Measurements from ENCODE around the gene SEPTIN10.

The SEPTIN10 gene

DNA sequence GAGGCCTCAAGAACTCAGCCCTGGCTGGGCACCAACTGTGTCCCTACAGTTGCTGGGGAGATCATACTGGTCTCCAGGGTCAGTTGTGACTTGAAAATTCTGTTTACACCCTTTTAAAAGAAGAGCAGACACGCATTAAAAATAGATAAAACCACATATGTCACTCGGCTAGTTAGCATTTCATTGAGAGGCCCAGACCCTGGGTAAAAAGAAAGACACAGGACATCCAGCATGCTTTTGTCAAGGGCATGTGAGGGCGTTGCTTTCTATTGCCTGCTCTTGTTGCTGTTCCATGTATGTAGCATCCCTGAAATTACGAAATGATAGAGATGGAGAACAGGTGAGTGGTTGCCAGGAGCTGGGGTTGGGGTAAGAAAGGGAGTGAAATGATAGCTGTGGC lies 94.3 kb downstream of the SEPTIN10 start:
- no peaks in the 10 kb centered on the region for H3K4me1 ChIP-seq (ENCODE audit: control insufficient read depth, insufficient read depth, low read length)
- POLR2A ChIA-PET = no interaction called here
- TF ChIP-seq, protein P1, sequence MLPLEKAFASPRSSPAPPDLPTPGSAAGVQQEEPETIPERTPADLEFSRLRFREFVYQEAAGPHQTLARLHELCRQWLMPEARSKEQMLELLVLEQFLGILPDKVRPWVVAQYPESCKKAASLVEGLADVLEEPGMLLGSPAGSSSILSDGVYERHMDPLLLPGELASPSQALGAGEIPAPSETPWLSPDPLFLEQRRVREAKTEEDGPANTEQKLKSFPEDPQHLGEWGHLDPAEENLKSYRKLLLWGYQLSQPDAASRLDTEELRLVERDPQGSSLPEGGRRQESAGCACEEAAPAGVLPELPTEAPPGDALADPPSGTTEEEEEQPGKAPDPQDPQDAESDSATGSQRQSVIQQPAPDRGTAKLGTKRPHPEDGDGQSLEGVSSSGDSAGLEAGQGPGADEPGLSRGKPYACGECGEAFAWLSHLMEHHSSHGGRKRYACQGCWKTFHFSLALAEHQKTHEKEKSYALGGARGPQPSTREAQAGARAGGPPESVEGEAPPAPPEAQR (tag by site-specific recombination; IDR thresholded peaks at IDR 0.05) = no peak
- TF ChIP-seq SCRT2 (tag by site-specific recombination; IDR thresholded peaks at IDR 0.05) (no peak), YY1 (tag by site-specific recombination; IDR thresholded peaks at IDR 0.05) (no peak), ZNF23 (tag by site-specific recombination; IDR thresholded peaks at IDR 0.05; ENCODE audit: borderline replicate concordance) (no peak), ZNF768 (tag by site-specific recombination; IDR thresholded peaks at IDR 0.05) (no peak), PATZ1 (tag by site-specific recombination; IDR thresholded peaks at IDR 0.05) (no peak), ZNF747 (tag by site-specific recombination; IDR thresholded peaks at IDR 0.05) (no peak), ZSCAN23 (tag by site-specific recombination; IDR thresholded peaks at IDR 0.05) (no peak), WT1 (tag by site-specific recombination; IDR thresholded peaks at IDR 0.05) (no peak), ZBTB49 (tag by site-specific recombination; IDR thresholded peaks at IDR 0.05; ENCODE audit: low read depth) (no peak), HOXD13 (CRISPR knock-in tag; IDR thresholded peaks at IDR 0.05; ENCODE audit: borderline replicate concordance) (no peak), ZNF521 (tag by site-specific recombination; IDR thresholded peaks at IDR 0.05) (no peak), SCRT1 (tag by site-specific recombination; IDR thresholded peaks at IDR 0.05; ENCODE audit: borderline replicate concordance) (no peak), ZNF639 (tag by site-specific recombination; IDR thresholded peaks at IDR 0.05) (no peak), ZBTB8A (tag by site-specific recombination; IDR thresholded peaks at IDR 0.05) (no peak), ZNF354C (tag by site-specific recombination; IDR thresholded peaks at IDR 0.05; ENCODE audit: borderline replicate concordance, low read depth) (no peak), BCL11B (tag by site-specific recombination; IDR thresholded peaks at IDR 0.05; ENCODE audit: low read depth) (no peak), ZSCAN5A (tag by site-specific recombination; IDR thresholded peaks at IDR 0.05) (no peak), ZNF624 (tag by site-specific recombination; IDR thresholded peaks at IDR 0.05) (no peak)
- TF ChIP-seq, protein P2, sequence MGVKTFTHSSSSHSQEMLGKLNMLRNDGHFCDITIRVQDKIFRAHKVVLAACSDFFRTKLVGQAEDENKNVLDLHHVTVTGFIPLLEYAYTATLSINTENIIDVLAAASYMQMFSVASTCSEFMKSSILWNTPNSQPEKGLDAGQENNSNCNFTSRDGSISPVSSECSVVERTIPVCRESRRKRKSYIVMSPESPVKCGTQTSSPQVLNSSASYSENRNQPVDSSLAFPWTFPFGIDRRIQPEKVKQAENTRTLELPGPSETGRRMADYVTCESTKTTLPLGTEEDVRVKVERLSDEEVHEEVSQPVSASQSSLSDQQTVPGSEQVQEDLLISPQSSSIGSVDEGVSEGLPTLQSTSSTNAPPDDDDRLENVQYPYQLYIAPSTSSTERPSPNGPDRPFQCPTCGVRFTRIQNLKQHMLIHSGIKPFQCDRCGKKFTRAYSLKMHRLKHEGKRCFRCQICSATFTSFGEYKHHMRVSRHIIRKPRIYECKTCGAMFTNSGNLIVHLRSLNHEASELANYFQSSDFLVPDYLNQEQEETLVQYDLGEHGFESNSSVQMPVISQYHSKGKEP (tag by site-specific recombination; IDR thresholded peaks at IDR 0.05) = no peak
- no peaks in the 10 kb centered on the region for H3K36me3 ChIP-seq (ENCODE audit: control insufficient read depth in 2 of 2, insufficient read depth in 1 of 2, low read length in 2 of 2)
- H3K27ac ChIP-seq (ENCODE audit: extremely low read depth, low read depth, low read length) = no peak overlapping the region
- CTCF ChIA-PET = no interaction called here
- H3K9me3 ChIP-seq (ENCODE audit: control insufficient read depth, insufficient read depth, low read depth, low read length) = no peaks in the 10 kb centered on the region
- H3K4me3 ChIP-seq (ENCODE audit: low read depth, low read length) = no peak overlapping the region
